Skeletal muscle satellite cell (primary cell): ENCODE results near the gene CCDC33.
A peak's percentile ranks its signal among the peaks of the same experiment; 100 is the strongest.

ENCODE experiments used
- H3K27me3 ChIP-seq: 2 replicates; pipeline ENCODE4 v1.7.0; 2013; ENCODE audit warnings: low read length; ENCODE audit not compliant: control insufficient read depth, insufficient read depth
- H3K36me3 ChIP-seq: 2 replicates; pipeline ENCODE4 v1.7.0; 2013; ENCODE audit warnings: mild to moderate bottlenecking, control low read depth, low read length; ENCODE audit not compliant: insufficient read depth
- H3K4me1 ChIP-seq: 2 replicates; pipeline ENCODE4 v1.7.0; 2013; ENCODE audit warnings: low read length; ENCODE audit not compliant: control insufficient read depth, insufficient read depth
- H3K4me2 ChIP-seq: 2 replicates; pipeline ENCODE4 v1.7.0; 2013; ENCODE audit warnings: mild to moderate bottlenecking, low read length
- H3K4me3 ChIP-seq: 2 replicates; pipeline ENCODE4 v1.7.0; 2013; ENCODE audit warnings: low read length
- H3K9ac ChIP-seq: 2 replicates; pipeline ENCODE4 v1.7.0; 2013; ENCODE audit warnings: mild to moderate bottlenecking, low read depth, low read length, moderate library complexity
- H3K9me3 ChIP-seq: replicated peaks from 2 replicates; pipeline ENCODE4 v1.7.0; 2013; ENCODE audit warnings: mild to moderate bottlenecking, control low read depth, low read length

Gene CCDC33

DNA sequence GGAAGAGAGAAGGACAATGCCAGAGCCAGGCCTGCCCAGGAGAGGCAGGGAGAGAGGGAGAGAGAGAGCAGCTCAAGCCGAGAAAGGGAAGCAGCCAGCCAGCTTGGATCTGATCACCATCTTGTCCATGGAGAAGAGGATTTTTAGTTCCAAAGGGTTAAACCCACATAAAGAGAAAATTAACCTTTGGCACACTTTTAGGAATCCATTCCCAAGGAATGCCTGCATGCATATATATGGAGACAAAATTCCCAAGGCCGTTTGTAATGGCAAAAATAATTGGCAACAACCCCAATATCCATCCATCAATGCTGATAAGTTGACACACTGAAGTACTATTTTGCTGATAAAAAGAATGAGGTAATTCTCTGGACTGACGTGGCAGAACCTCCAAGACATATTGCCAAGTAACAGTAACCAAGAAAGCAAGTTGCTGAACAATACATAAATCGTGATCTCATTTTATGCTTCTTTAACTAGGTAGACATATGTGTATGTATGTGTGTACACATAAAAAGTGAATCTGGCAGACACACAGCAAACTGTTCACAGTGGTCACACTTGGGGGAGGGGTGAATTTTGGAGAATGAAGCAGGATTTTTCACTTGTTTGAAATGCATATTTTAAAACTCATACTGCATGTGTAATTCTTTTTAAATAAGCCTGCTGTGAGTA is 26.0 kb upstream of the CCDC33 start:
- H3K27me3 ChIP-seq = peaks cover 26% of the 10 kb centered on the region
- no peaks in the 10 kb centered on the region for H3K36me3 ChIP-seq
- H3K4me2 ChIP-seq = no peak overlapping the region
- H3K4me3 ChIP-seq = no peak overlapping the region
- H3K4me1 ChIP-seq = peaks cover 12% of the 10 kb centered on the region
- H3K9ac ChIP-seq = no peak overlapping the region
- no peaks in the 10 kb centered on the region for H3K9me3 ChIP-seq

DNA sequence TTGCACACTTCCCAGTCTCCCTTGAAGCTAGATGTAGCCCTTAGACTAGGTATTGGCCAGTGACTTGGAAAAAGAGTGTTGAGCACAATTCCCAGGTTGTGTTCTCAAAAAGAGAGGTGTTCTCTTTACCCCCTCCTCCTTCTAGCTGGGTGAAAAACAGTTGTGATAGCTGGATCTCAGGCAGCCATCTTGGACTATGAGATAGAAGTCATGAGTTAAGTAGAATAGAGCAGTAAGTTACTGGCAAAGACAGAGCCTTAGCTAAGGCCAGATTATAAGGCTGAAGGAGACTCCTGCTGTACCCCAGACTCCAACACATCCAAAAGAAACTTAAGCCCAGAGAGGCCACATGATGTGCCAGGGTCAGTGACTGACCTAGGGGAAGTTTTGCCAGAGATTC is 25.4 kb upstream of the CCDC33 start:
- Histone ChIP-seq H3K27me3 (peaks cover 23% of the 10 kb centered on the region), H3K4me2 (no peak overlapping the region), H3K9ac (no peak overlapping the region), H3K36me3 (no peaks in the 10 kb centered on the region), H3K4me3 (no peak overlapping the region), H3K9me3 (no peaks in the 10 kb centered on the region), H3K4me1 (peaks cover 17% of the 10 kb centered on the region)

- no peak overlapping the region for H3K4me3 ChIP-seq
- H3K4me2 ChIP-seq = no peak overlapping the region
- H3K27me3 ChIP-seq = peaks cover 21% of the 10 kb centered on the region
- H3K9me3 ChIP-seq = no peaks in the 10 kb centered on the region
- peaks cover 17% of the 10 kb centered on the region for H3K4me1 ChIP-seq
- no peak overlapping the region for H3K9ac ChIP-seq
- no peaks in the 10 kb centered on the region for H3K36me3 ChIP-seq
These were observed 24.5 kb upstream of the CCDC33 start for GRCh38 chr15:74211656-74212055.

- no peaks in the 10 kb centered on the region for H3K36me3 ChIP-seq
- H3K4me1 ChIP-seq = peaks cover 17% of the 10 kb centered on the region
- H3K4me2 ChIP-seq = no peak overlapping the region
- H3K9me3 ChIP-seq = no peaks in the 10 kb centered on the region
- H3K27me3 ChIP-seq = peaks cover 17% of the 10 kb centered on the region
- H3K9ac ChIP-seq = no peak overlapping the region
- H3K4me3 ChIP-seq = no peak overlapping the region
These were observed 23.6 kb upstream of the CCDC33 start for GRCh38 chr15:74212494-74212893.

- Histone ChIP-seq H3K36me3 (no peaks in the 10 kb centered on the region), H3K4me1 (peaks cover 16% of the 10 kb centered on the region), H3K27me3 (peaks cover 13% of the 10 kb centered on the region), H3K4me3 (no peak overlapping the region), H3K9me3 (no peaks in the 10 kb centered on the region), H3K4me2 (no peak overlapping the region), H3K9ac (no peak overlapping the region)
These were observed 22.3 kb upstream of the CCDC33 start for GRCh38 chr15:74213858-74214284.

DNA sequence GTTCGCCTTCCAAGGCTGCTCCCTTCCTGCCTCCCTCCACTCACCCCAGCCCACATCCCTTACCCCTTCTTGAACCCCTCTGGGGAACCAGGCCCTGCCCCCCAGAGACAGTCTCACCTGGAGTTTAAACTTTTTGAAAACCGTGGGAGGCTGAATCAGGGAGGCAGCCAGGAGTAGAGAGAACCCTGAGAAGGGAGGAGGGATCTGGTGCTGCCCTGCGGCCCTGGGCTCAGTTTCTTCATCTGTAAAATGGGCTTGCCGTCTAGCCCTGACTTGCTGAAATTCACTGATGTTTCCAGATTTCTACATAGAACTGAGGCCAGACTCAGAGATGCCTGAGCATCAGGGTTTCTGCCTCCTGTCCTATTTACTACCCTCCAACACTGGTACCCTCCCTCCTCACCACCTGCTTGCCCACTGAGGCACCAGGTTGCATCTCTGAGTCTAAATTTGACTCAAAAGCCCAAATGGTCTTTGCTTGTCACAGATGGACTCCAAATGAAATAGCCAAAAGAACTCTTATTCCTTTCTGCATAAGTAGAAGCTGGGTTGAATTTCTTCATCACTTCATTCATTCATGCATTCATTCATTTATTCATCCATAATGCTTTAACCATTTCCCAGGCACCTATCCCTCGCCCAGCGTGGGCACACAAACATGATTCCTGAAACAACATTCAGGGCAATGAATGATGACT is 21.7 kb upstream of the CCDC33 start:
- Histone ChIP-seq H3K36me3 (no peaks in the 10 kb centered on the region), H3K27me3 (peaks cover 19% of the 10 kb centered on the region), H3K9ac (no peak overlapping the region), H3K9me3 (no peaks in the 10 kb centered on the region), H3K4me2 (peak overlapping the region; percentile 2), H3K4me1 (peaks cover 12% of the 10 kb centered on the region), H3K4me3 (no peak overlapping the region)

GRCh38 chr15:74215958-74216357 is 20.2 kb upstream of the CCDC33 start:
- Histone ChIP-seq H3K9me3 (no peaks in the 10 kb centered on the region), H3K9ac (no peak overlapping the region), H3K27me3 (peaks cover 34% of the 10 kb centered on the region), H3K4me2 (no peak overlapping the region), H3K36me3 (no peaks in the 10 kb centered on the region), H3K4me3 (no peak overlapping the region), H3K4me1 (peaks cover 12% of the 10 kb centered on the region)

GRCh38 chr15:74216949-74217348 is 19.2 kb upstream of the CCDC33 start:
- Histone ChIP-seq H3K27me3 (peaks cover 44% of the 10 kb centered on the region), H3K9ac (no peak overlapping the region), H3K4me3 (no peak overlapping the region), H3K4me2 (no peak overlapping the region), H3K9me3 (no peaks in the 10 kb centered on the region), H3K36me3 (no peaks in the 10 kb centered on the region), H3K4me1 (peaks cover 12% of the 10 kb centered on the region)

GRCh38 chr15:74217907-74218885 is 17.9 kb upstream of the CCDC33 start:
- no peak overlapping the region for H3K4me2 ChIP-seq
- H3K9me3 ChIP-seq = no peaks in the 10 kb centered on the region
- peaks cover 54% of the 10 kb centered on the region for H3K27me3 ChIP-seq
- H3K9ac ChIP-seq = no peak overlapping the region
- no peak overlapping the region for H3K4me3 ChIP-seq
- peaks cover 12% of the 10 kb centered on the region for H3K4me1 ChIP-seq
- H3K36me3 ChIP-seq = no peaks in the 10 kb centered on the region

- Histone ChIP-seq H3K4me1 (no peaks in the 10 kb centered on the region), H3K4me3 (no peak overlapping the region), H3K4me2 (no peak overlapping the region), H3K9me3 (no peaks in the 10 kb centered on the region), H3K27me3 (peaks cover 60% of the 10 kb centered on the region), H3K9ac (no peak overlapping the region), H3K36me3 (no peaks in the 10 kb centered on the region)
These were observed 15.5 kb upstream of the CCDC33 start for GRCh38 chr15:74220475-74221248.
